ENCODE measurements around the gene SYT12. TPM values are rescaled to one million over a fixed set of nuclear protein-coding genes. Genes with fewer than 3 reads are reported as not detected.

The SYT12 gene
- polyA plus RNA-seq, 3 donors, result not detected

DNA sequence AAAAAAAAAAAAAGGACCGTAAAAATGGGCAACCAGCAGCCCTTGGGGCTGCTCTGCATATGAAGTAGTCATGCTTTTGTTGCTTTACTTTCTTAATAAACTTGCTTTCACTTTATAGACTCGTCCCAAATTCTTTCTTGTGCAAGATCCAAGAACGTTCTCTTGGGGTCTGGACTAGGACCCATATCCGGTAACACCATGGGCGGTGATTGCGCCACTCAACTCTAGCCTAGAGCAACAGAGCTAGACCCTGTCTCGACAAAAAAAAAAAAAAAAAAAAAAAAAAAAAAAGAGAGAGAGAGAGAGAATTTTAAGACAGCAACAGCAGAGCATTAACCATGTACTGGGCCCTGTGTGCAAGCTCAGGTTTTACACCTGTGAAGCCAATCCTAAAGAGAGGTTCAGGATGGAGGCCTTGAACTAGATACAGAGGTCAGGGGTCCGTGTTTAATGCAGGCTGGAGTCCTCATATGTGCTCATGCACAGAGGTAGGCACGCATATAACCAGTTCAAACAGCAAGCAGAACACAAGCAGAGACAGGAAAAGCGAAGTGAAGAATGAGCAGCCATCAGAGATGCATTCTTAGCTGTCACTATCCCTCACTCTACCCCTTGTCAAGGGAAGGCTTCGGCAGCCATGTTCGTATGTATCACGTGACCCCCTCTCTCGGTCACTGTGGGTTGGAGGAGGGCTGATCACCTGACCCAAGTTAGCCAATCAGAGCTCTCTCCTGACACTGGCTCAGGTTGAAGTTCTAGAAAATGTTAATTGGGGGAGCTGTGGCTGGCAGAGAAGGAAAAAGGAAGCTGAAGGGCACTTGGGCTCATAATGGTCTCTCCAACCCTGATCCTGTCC is 16.7 kb upstream of the SYT12 start:
- Histone ChIP-seq H4K20me1 (ENCODE audit: insufficient read depth, low read length) (no peaks in the 10 kb centered on the region), H3K9me3 (replicated peaks in 1 of 2; ENCODE audit: control insufficient read depth in 1 of 2, insufficient read depth in 1 of 2, low read length in 2 of 2) (no peaks in the 10 kb centered on the region), H2AFZ (ENCODE audit: insufficient read depth, low read depth, low read length, poor library complexity, severe bottlenecking) (peak overlapping the region; percentile 19), H3K27me3 (ENCODE audit: control insufficient read depth in 2 of 2, insufficient read depth in 2 of 2, low read length in 2 of 2) (no peaks in the 10 kb centered on the region), H3K4me3 (replicated peaks in 1 of 3; ENCODE audit: low read depth in 2 of 3, low read length in 3 of 3) (no peak overlapping the region), H3K4me1 (ENCODE audit: control insufficient read depth in 1 of 2, insufficient read depth in 2 of 2, low read length in 2 of 2) (no peaks in the 10 kb centered on the region), H3K4me2 (replicated peaks; ENCODE audit: extremely low read depth, low read length, poor library complexity, severe bottlenecking) (no peak overlapping the region), H3K27ac (ENCODE audit: low read depth in 1 of 2, low read length in 2 of 2) (no peak overlapping the region), H3K36me3 (replicated peaks in 1 of 2; ENCODE audit: control insufficient read depth in 1 of 2, insufficient read depth in 2 of 2, low read length in 2 of 2) (no peaks in the 10 kb centered on the region), H3K9ac (ENCODE audit: insufficient read depth, low read length, poor library complexity, severe bottlenecking) (no peak overlapping the region), H3K79me2 (ENCODE audit: insufficient read depth, low read length) (no peaks in the 10 kb centered on the region)
- peaks cover 0 to 9% (median 0%) of the 10 kb centered on the region in 7 donors for H3K9me3 Mint-ChIP-seq
- H3K27ac Mint-ChIP-seq, result no peak overlapping the region
- no peaks in the 10 kb centered on the region for H3K36me3 Mint-ChIP-seq
- H3K4me1 Mint-ChIP-seq, result no peaks in the 10 kb centered on the region
- peaks cover 10 to 21% (median 15%) of the 10 kb centered on the region in 3 donors for H3K27me3 Mint-ChIP-seq (ENCODE audit: low read depth in 3 of 3)
- intact Hi-C loops (cut with micrococcal nuclease), result no loop called here
- DNase-seq, result peak in 2 of 3 donors; percentile 11 to 35
- peak overlapping the region in 1 of 2 donors; percentile 37 for H3K4me3 Mint-ChIP-seq
- TF ChIP-seq, protein P1, sequence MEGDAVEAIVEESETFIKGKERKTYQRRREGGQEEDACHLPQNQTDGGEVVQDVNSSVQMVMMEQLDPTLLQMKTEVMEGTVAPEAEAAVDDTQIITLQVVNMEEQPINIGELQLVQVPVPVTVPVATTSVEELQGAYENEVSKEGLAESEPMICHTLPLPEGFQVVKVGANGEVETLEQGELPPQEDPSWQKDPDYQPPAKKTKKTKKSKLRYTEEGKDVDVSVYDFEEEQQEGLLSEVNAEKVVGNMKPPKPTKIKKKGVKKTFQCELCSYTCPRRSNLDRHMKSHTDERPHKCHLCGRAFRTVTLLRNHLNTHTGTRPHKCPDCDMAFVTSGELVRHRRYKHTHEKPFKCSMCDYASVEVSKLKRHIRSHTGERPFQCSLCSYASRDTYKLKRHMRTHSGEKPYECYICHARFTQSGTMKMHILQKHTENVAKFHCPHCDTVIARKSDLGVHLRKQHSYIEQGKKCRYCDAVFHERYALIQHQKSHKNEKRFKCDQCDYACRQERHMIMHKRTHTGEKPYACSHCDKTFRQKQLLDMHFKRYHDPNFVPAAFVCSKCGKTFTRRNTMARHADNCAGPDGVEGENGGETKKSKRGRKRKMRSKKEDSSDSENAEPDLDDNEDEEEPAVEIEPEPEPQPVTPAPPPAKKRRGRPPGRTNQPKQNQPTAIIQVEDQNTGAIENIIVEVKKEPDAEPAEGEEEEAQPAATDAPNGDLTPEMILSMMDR (IDR thresholded peaks at IDR 0.05), result no peak
- 90% methylated on average over 2 of the region's 14 CpGs for WGBS (ENCODE audit: insufficient coverage)

DNA sequence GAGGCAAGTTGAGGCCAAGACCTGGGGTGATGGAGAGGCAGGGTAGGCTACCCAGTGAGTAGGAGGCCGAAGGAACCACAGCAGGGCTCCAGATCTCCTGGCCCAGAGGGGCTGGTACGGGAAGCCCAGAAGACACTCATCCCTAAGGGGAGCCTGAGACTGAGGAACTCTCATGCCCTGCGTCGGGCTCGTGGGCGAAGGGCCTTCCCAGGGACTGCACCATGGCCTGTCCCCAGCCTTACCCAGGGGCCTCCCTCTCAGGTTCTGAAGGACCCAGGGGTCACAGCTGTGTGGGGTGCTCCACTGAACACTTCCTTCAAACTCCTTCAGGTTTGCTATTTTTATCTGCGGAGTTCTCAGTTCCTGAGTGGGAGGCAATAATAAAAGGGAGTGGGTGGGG is 15.8 kb upstream of the SYT12 start:
- no peak for DNase-seq
- H4K20me1 ChIP-seq (ENCODE audit: insufficient read depth, low read length), result no peaks in the 10 kb centered on the region
- TF ChIP-seq, protein P1 (IDR thresholded peaks at IDR 0.05), result no peak
- H3K79me2 ChIP-seq (ENCODE audit: insufficient read depth, low read length), result no peaks in the 10 kb centered on the region
- H3K9ac ChIP-seq (ENCODE audit: insufficient read depth, low read length, poor library complexity, severe bottlenecking), result no peak overlapping the region
- H3K4me2 ChIP-seq (replicated peaks; ENCODE audit: extremely low read depth, low read length, poor library complexity, severe bottlenecking), result no peak overlapping the region
- Mint-ChIP-seq H3K9me3 (peaks cover 0 to 9% (median 0%) of the 10 kb centered on the region in 7 donors), H3K36me3 (no peaks in the 10 kb centered on the region), H3K4me1 (no peaks in the 10 kb centered on the region), H3K4me3 (no peak overlapping the region), H3K27me3 (ENCODE audit: low read depth in 3 of 3) (peaks cover 7 to 21% (median 17%) of the 10 kb centered on the region in 3 donors), H3K27ac (no peak overlapping the region)
- no peak overlapping the region for H3K4me3 ChIP-seq (replicated peaks in 1 of 3; ENCODE audit: low read depth in 2 of 3, low read length in 3 of 3)
- no peaks in the 10 kb centered on the region for H3K36me3 ChIP-seq (replicated peaks in 1 of 2; ENCODE audit: control insufficient read depth in 1 of 2, insufficient read depth in 2 of 2, low read length in 2 of 2)
- H3K9me3 ChIP-seq (replicated peaks in 1 of 2; ENCODE audit: control insufficient read depth in 1 of 2, insufficient read depth in 1 of 2, low read length in 2 of 2), result no peaks in the 10 kb centered on the region
- no peak overlapping the region for H2AFZ ChIP-seq (ENCODE audit: insufficient read depth, low read depth, low read length, poor library complexity, severe bottlenecking)
- H3K4me1 ChIP-seq (ENCODE audit: control insufficient read depth in 1 of 2, insufficient read depth in 2 of 2, low read length in 2 of 2), result no peaks in the 10 kb centered on the region
- H3K27ac ChIP-seq (ENCODE audit: low read depth in 1 of 2, low read length in 2 of 2), result no peak overlapping the region
- no peaks in the 10 kb centered on the region for H3K27me3 ChIP-seq (ENCODE audit: control insufficient read depth in 2 of 2, insufficient read depth in 2 of 2, low read length in 2 of 2)
- intact Hi-C loops (cut with micrococcal nuclease), result no loop called here
- 100% methylated on average over 2 of the region's 7 CpGs for WGBS (ENCODE audit: insufficient coverage)
